OCI-LY7 (cell line): Measurements from ENCODE around the gene PADI3. TPM values are rescaled to one million over a fixed set of nuclear protein-coding genes. Genes with fewer than 3 reads are reported as not detected.

Source experiments
- BruUV-seq: library from RNA; stranded (reverse); fragments of 400-500 nt; replicated peaks from 2 replicates; lab custom pipeline; 2021; lab: Mats Ljungman, UMichigan
- CTCF ChIA-PET: fragments of 300-600 bp; sonication (Branson Sonifier 250); formaldehyde crosslinking; loops from one replicate; lab custom pipeline; 2022; ENCODE audit warnings: antibody characterized with exemption; ENCODE audit not compliant: unreplicated experiment; lab: Charles Lee
- POLR2A ChIA-PET: fragments of 300-600 bp; sonication (Branson Sonifier 250); formaldehyde crosslinking; loops from one replicate; lab custom pipeline; 2022; ENCODE audit warnings: antibody characterized with exemption; lab: Charles Lee
- DNase-seq: peaks from one replicate; pipeline ENCODE4 v3.0.0-alpha.2; 2015; ENCODE audit warnings: low spot score
- H2AFZ ChIP-seq: fragments of 200-600 bp; sonication (generic), shearing (Covaris generic); 2 replicates; pipeline ENCODE4 v1.6.1; 2014; ENCODE audit warnings: mild to moderate bottlenecking, antibody characterized with exemption, low read length, moderate library complexity
- H3K27ac ChIP-seq: fragments of 200-600 bp; sonication (generic); 2 replicates; pipeline ENCODE4 v1.5.1; 2014; ENCODE audit warnings: mixed run types, low read depth, mild to moderate bottlenecking, moderate library complexity, low read length, inconsistent platforms; ENCODE audit not compliant: poor library complexity, severe bottlenecking
- H3K36me3 ChIP-seq: fragments of 200-600 bp; sonication (generic); 2 replicates; pipeline ENCODE4 v1.6.1; 2014; ENCODE audit warnings: mild to moderate bottlenecking, antibody characterized with exemption, low read length, moderate library complexity, mixed read lengths; ENCODE audit not compliant: insufficient read depth
- H3K4me1 ChIP-seq: fragments of 200-600 bp; sonication (generic); 2 replicates; pipeline ENCODE4 v1.5.1; 2014; ENCODE audit warnings: mild to moderate bottlenecking, low read length; ENCODE audit not compliant: insufficient read depth, poor library complexity, severe bottlenecking
- H3K4me2 ChIP-seq: fragments of 200-600 bp; sonication (generic); 2 replicates; pipeline ENCODE4 v1.6.1; 2014; ENCODE audit warnings: mild to moderate bottlenecking, low read length
- H3K4me3 ChIP-seq: fragments of 200-600 bp; sonication (generic); 2 replicates; pipeline ENCODE4 v1.5.1; 2014; ENCODE audit warnings: mild to moderate bottlenecking, low read depth, low read length; ENCODE audit not compliant: poor library complexity, severe bottlenecking
- H3K79me2 ChIP-seq: fragments of 200-600 bp; sonication (generic); 2 replicates; pipeline ENCODE4 v1.6.1; 2016; ENCODE audit warnings: low read depth, mild to moderate bottlenecking, low read length, moderate library complexity, mixed read lengths; ENCODE audit not compliant: insufficient read depth
- H3K9me2 ChIP-seq: fragments of 200-600 bp; sonication (generic); 2 replicates; pipeline ENCODE4 v1.6.1; 2016; ENCODE audit warnings: mild to moderate bottlenecking, low read length, mixed read lengths; ENCODE audit not compliant: insufficient read depth
- H3K9me3 ChIP-seq: fragments of 200-600 bp; sonication (generic); 2 replicates; pipeline ENCODE4 v1.6.1; 2014; ENCODE audit warnings: mild to moderate bottlenecking, mixed run types, low read length, mixed read lengths
- H4K20me1 ChIP-seq: fragments of 200-600 bp; sonication (generic); 2 replicates; pipeline ENCODE4 v1.6.1; 2014; ENCODE audit warnings: mild to moderate bottlenecking, antibody characterized with exemption, low read length, moderate library complexity, mixed read lengths; ENCODE audit not compliant: insufficient read depth
- CTCF ChIP-seq: fragments of 200-600 bp; sonication (generic); conservative IDR thresholded peaks from 2 replicates; pipeline ENCODE4 v1.5.1; 2014; ENCODE audit warnings: mild to moderate bottlenecking, antibody characterized with exemption, low read length, moderate library complexity, mixed read lengths
- EZH2phosphoT487 ChIP-seq: fragments of 200-600 bp; sonication (generic); IDR thresholded peaks from 2 replicates; pipeline ENCODE4 v1.6.1; 2018; ENCODE audit warnings: low read depth, borderline replicate concordance, mild to moderate bottlenecking, mixed run types, antibody characterized with exemption, low read length, moderate library complexity, mixed read lengths
- intact Hi-C: fragments of 100-400 bp; cut with micrococcal nuclease; formaldehyde crosslinking; loops from one replicate; pipeline ENCODE4 v1.10.0; 2022; ENCODE audit not compliant: unreplicated experiment
- total RNA-seq, 2 experiments: library from RNA; depleted of rRNA in 1 of 2; stranded (reverse); fragments of >200 nt in 1 of 2; shearing (Covaris generic) in 1 of 2; gene quantifications; 2 replicates each; pipeline ENCODE4 v1.2.3, GENCODE V29; 2014 to 2022

Gene PADI3
- total RNA-seq, 2 experiments from 2014 or later: not detected

- H4K20me1 ChIP-seq: no peaks in the 10 kb centered on the region
- no peaks in the 10 kb centered on the region for H3K9me3 ChIP-seq
- no TSS peak for BruUV-seq
- intact Hi-C loops: no loop called here
- no peaks in the 10 kb centered on the region for H3K4me1 ChIP-seq
- H3K79me2 ChIP-seq: no peaks in the 10 kb centered on the region
- no peak for TF ChIP-seq EZH2phosphoT487
- ChIA-PET CTCF (no interaction called here), POLR2A (interaction anchor here (0.6 kb wide), 1 partner anchor 343 kb away, joined by 3 read pairs; no protein-coding TSS in a partner anchor)
- no peak overlapping the region for H2AFZ ChIP-seq
- H3K27ac ChIP-seq: no peak overlapping the region
- H3K9me2 ChIP-seq: no peaks in the 10 kb centered on the region
- H3K36me3 ChIP-seq: no peaks in the 10 kb centered on the region
- no peak for DNase-seq
- no peak overlapping the region for H3K4me2 ChIP-seq
- no peak overlapping the region for H3K4me3 ChIP-seq
Measured at GRCh38 chr1:17276568-17276967, 27.7 kb downstream of the PADI3 start.

- Histone ChIP-seq H3K27ac (no peak overlapping the region), H2AFZ (no peak overlapping the region), H3K9me3 (no peaks in the 10 kb centered on the region), H3K4me2 (no peak overlapping the region), H4K20me1 (no peaks in the 10 kb centered on the region), H3K36me3 (no peaks in the 10 kb centered on the region), H3K4me3 (no peak overlapping the region), H3K4me1 (no peaks in the 10 kb centered on the region), H3K79me2 (no peaks in the 10 kb centered on the region), H3K9me2 (no peaks in the 10 kb centered on the region)
- intact Hi-C loops: no loop called here
- BruUV-seq: no TSS peak
- TF ChIP-seq CTCF (no peak), EZH2phosphoT487 (no peak)
- POLR2A ChIA-PET: no interaction called here
- CTCF ChIA-PET: no interaction called here
- DNase-seq: no peak
Measured at GRCh38 chr1:17277511-17278159, 28.7 kb downstream of the PADI3 start.

GRCh38 chr1:17278996-17279830 lies 30.3 kb downstream of the PADI3 start:
- ChIA-PET CTCF (no interaction called here), POLR2A (no interaction called here)
- no peaks in the 10 kb centered on the region for H4K20me1 ChIP-seq
- intact Hi-C loops: no loop called here
- H3K4me3 ChIP-seq: no peak overlapping the region
- no TSS peak for BruUV-seq
- TF ChIP-seq EZH2phosphoT487 (no peak), CTCF (no peak)
- no peaks in the 10 kb centered on the region for H3K9me3 ChIP-seq
- H3K4me2 ChIP-seq: no peak overlapping the region
- no peaks in the 10 kb centered on the region for H3K36me3 ChIP-seq
- H2AFZ ChIP-seq: no peak overlapping the region
- no peaks in the 10 kb centered on the region for H3K4me1 ChIP-seq
- H3K27ac ChIP-seq: no peak overlapping the region
- H3K79me2 ChIP-seq: no peaks in the 10 kb centered on the region
- no peaks in the 10 kb centered on the region for H3K9me2 ChIP-seq
- no peak for DNase-seq
